ENCODE data around the gene SOX1.

SOX1 gene

GRCh38 chr13:112059457-112060281 is 7.3 kb upstream of the SOX1 start:
- peaks cover 10% of the 10 kb centered on the region; the same call in 1 of the 2 replicates for H3K4me1 ChIP-seq (ENCODE audit: insufficient read depth, low read length)
- H3K4me3 ChIP-seq (ENCODE audit: low read length): no peak overlapping the region
- H3K36me3 ChIP-seq (ENCODE audit: insufficient read depth, low read length): no peaks in the 10 kb centered on the region
- 9% methylated on average over 15 of the region's 15 CpGs for WGBS
- H3K9me3 ChIP-seq (ENCODE audit: insufficient read depth, low read depth, low read length): no peaks in the 10 kb centered on the region
- H3K27ac ChIP-seq (ENCODE audit: low read depth, low read length): no peak overlapping the region
- H3K9ac ChIP-seq (ENCODE audit: low read depth, low read length): no peak overlapping the region
- H3K27me3 ChIP-seq (ENCODE audit: insufficient read depth, low read length): peaks cover 100% of the 10 kb centered on the region

- Histone ChIP-seq H3K27ac (ENCODE audit: low read depth, low read length) (no peak overlapping the region), H3K36me3 (ENCODE audit: insufficient read depth, low read length) (no peaks in the 10 kb centered on the region), H3K9ac (ENCODE audit: low read depth, low read length) (no peak overlapping the region), H3K4me1 (ENCODE audit: insufficient read depth, low read length) (peaks cover 10% of the 10 kb centered on the region; the same call in 1 of the 2 replicates), H3K27me3 (ENCODE audit: insufficient read depth, low read length) (peaks cover 100% of the 10 kb centered on the region), H3K4me3 (ENCODE audit: low read length) (no peak overlapping the region), H3K9me3 (ENCODE audit: insufficient read depth, low read depth, low read length) (no peaks in the 10 kb centered on the region)
- 24% methylated on average over 13 of the region's 14 CpGs for WGBS
These were observed 6.6 kb upstream of the SOX1 start for GRCh38 chr13:112060282-112060830.

GRCh38 chr13:112060899-112061366 is 6.0 kb upstream of the SOX1 start:
- Histone ChIP-seq H3K27me3 (ENCODE audit: insufficient read depth, low read length) (peaks cover 100% of the 10 kb centered on the region), H3K4me3 (ENCODE audit: low read length) (no peak overlapping the region), H3K36me3 (ENCODE audit: insufficient read depth, low read length) (no peaks in the 10 kb centered on the region), H3K9ac (ENCODE audit: low read depth, low read length) (no peak overlapping the region), H3K9me3 (ENCODE audit: insufficient read depth, low read depth, low read length) (no peaks in the 10 kb centered on the region), H3K4me1 (ENCODE audit: insufficient read depth, low read length) (peaks cover 10% of the 10 kb centered on the region; the same call in 1 of the 2 replicates), H3K27ac (ENCODE audit: low read depth, low read length) (no peak overlapping the region)
- WGBS: 1% methylated on average over 29 of the region's 29 CpGs

- Histone ChIP-seq H3K4me3 (ENCODE audit: low read length) (no peak overlapping the region), H3K27me3 (ENCODE audit: insufficient read depth, low read length) (peaks cover 100% of the 10 kb centered on the region), H3K4me1 (ENCODE audit: insufficient read depth, low read length) (peaks cover 10% of the 10 kb centered on the region; the same call in 1 of the 2 replicates), H3K27ac (ENCODE audit: low read depth, low read length) (no peak overlapping the region), H3K9ac (ENCODE audit: low read depth, low read length) (no peak overlapping the region), H3K9me3 (ENCODE audit: insufficient read depth, low read depth, low read length) (no peaks in the 10 kb centered on the region), H3K36me3 (ENCODE audit: insufficient read depth, low read length) (no peaks in the 10 kb centered on the region)
- WGBS: 2% methylated on average over 52 of the region's 52 CpGs
These were observed 5.4 kb upstream of the SOX1 start for GRCh38 chr13:112061367-112062061.

GRCh38 chr13:112062072-112062567 is 4.8 kb upstream of the SOX1 start:
- no peak overlapping the region for H3K4me3 ChIP-seq (ENCODE audit: low read length)
- no peaks in the 10 kb centered on the region for H3K9me3 ChIP-seq (ENCODE audit: insufficient read depth, low read depth, low read length)
- peaks cover 10% of the 10 kb centered on the region; the same call in 1 of the 2 replicates for H3K4me1 ChIP-seq (ENCODE audit: insufficient read depth, low read length)
- no peak overlapping the region for H3K9ac ChIP-seq (ENCODE audit: low read depth, low read length)
- no peaks in the 10 kb centered on the region for H3K36me3 ChIP-seq (ENCODE audit: insufficient read depth, low read length)
- 5% methylated on average over 25 of the region's 25 CpGs for WGBS
- no peak overlapping the region for H3K27ac ChIP-seq (ENCODE audit: low read depth, low read length)
- peaks cover 97% of the 10 kb centered on the region for H3K27me3 ChIP-seq (ENCODE audit: insufficient read depth, low read length)

- Histone ChIP-seq H3K27ac (ENCODE audit: low read depth, low read length) (no peak overlapping the region), H3K4me1 (ENCODE audit: insufficient read depth, low read length) (peaks cover 7% of the 10 kb centered on the region; the same call in 1 of the 2 replicates), H3K4me3 (ENCODE audit: low read length) (peak overlapping the region; percentile 10; the same call in 1 of the 2 replicates), H3K9ac (ENCODE audit: low read depth, low read length) (no peak overlapping the region), H3K9me3 (ENCODE audit: insufficient read depth, low read depth, low read length) (no peaks in the 10 kb centered on the region), H3K36me3 (ENCODE audit: insufficient read depth, low read length) (no peaks in the 10 kb centered on the region), H3K27me3 (ENCODE audit: insufficient read depth, low read length) (peaks cover 97% of the 10 kb centered on the region)
- 2% methylated on average over 73 of the region's 78 CpGs for WGBS
These were observed 4.1 kb upstream of the SOX1 start for GRCh38 chr13:112062571-112063570.

GRCh38 chr13:112063807-112064206 is 3.1 kb upstream of the SOX1 start:
- Histone ChIP-seq H3K27ac (ENCODE audit: low read depth, low read length) (no peak overlapping the region), H3K9ac (ENCODE audit: low read depth, low read length) (no peak overlapping the region), H3K27me3 (ENCODE audit: insufficient read depth, low read length) (peaks cover 97% of the 10 kb centered on the region), H3K36me3 (ENCODE audit: insufficient read depth, low read length) (no peaks in the 10 kb centered on the region), H3K4me3 (ENCODE audit: low read length) (no peak overlapping the region), H3K9me3 (ENCODE audit: insufficient read depth, low read depth, low read length) (no peaks in the 10 kb centered on the region), H3K4me1 (ENCODE audit: insufficient read depth, low read length) (peaks cover 7% of the 10 kb centered on the region; the same call in 1 of the 2 replicates)
- 31% methylated on average over 1 of the region's 2 CpGs for WGBS

- H3K9me3 ChIP-seq (ENCODE audit: insufficient read depth, low read depth, low read length): no peaks in the 10 kb centered on the region
- peaks cover 7% of the 10 kb centered on the region; the same call in 1 of the 2 replicates for H3K4me1 ChIP-seq (ENCODE audit: insufficient read depth, low read length)
- H3K27ac ChIP-seq (ENCODE audit: low read depth, low read length): no peak overlapping the region
- H3K36me3 ChIP-seq (ENCODE audit: insufficient read depth, low read length): no peaks in the 10 kb centered on the region
- H3K9ac ChIP-seq (ENCODE audit: low read depth, low read length): no peak overlapping the region
- no peak overlapping the region for H3K4me3 ChIP-seq (ENCODE audit: low read length)
- WGBS: 23% methylated on average over 7 of the region's 7 CpGs
- H3K27me3 ChIP-seq (ENCODE audit: insufficient read depth, low read length): peaks cover 97% of the 10 kb centered on the region
These were observed 2.7 kb upstream of the SOX1 start for GRCh38 chr13:112064222-112064621.

GRCh38 chr13:112065521-112065866 is 1.5 kb upstream of the SOX1 start:
- H3K36me3 ChIP-seq (ENCODE audit: insufficient read depth, low read length): no peaks in the 10 kb centered on the region
- H3K9me3 ChIP-seq (ENCODE audit: insufficient read depth, low read depth, low read length): no peaks in the 10 kb centered on the region
- no peak overlapping the region for H3K9ac ChIP-seq (ENCODE audit: low read depth, low read length)
- H3K27ac ChIP-seq (ENCODE audit: low read depth, low read length): no peak overlapping the region
- 4% methylated on average over 11 of the region's 11 CpGs for WGBS
- peaks cover 97% of the 10 kb centered on the region for H3K27me3 ChIP-seq (ENCODE audit: insufficient read depth, low read length)
- H3K4me1 ChIP-seq (ENCODE audit: insufficient read depth, low read length): peaks cover 7% of the 10 kb centered on the region; the same call in 1 of the 2 replicates
- peak overlapping the region; percentile 47; the same call in 1 of the 2 replicates for H3K4me3 ChIP-seq (ENCODE audit: low read length)
